Fibroblast of lung (primary cell): ENCODE data around the gene XRCC1. TPM values are rescaled to one million over a fixed set of nuclear protein-coding genes. Genes with fewer than 3 reads are reported as not detected.

Experiments
- DNase-seq, 2 donors: peaks; one replicate each; pipeline versions ENCODE4 v3.0.0 to v3.0.0-alpha.2; 2010; ENCODE audit warnings: low read depth in 2 of 2
- H2AFZ ChIP-seq: 2 replicates; pipeline ENCODE4 v1.5.1; 2012; ENCODE audit warnings: low read length, control low read depth, inconsistent platforms
- H3K27ac ChIP-seq: 2 replicates; pipeline ENCODE4 v1.5.1; 2011; ENCODE audit warnings: low read length, control low read depth; ENCODE audit not compliant: insufficient read depth
- H3K27me3 ChIP-seq: 2 replicates; pipeline ENCODE4 v1.5.1; 2011; ENCODE audit warnings: mild to moderate bottlenecking, low read length; ENCODE audit not compliant: control insufficient read depth, insufficient read depth
- H3K36me3 ChIP-seq: 2 replicates; pipeline ENCODE4 v1.5.1; 2011; ENCODE audit warnings: low read length; ENCODE audit not compliant: control insufficient read depth, insufficient read depth
- H3K4me1 ChIP-seq: 2 replicates; pipeline ENCODE4 v1.5.1; 2011; ENCODE audit warnings: low read length; ENCODE audit not compliant: control insufficient read depth, insufficient read depth; ENCODE audit errors: extremely low read depth
- H3K4me2 ChIP-seq: 2 replicates; pipeline ENCODE4 v1.5.1; 2011; ENCODE audit warnings: low read length, control low read depth; ENCODE audit not compliant: insufficient read depth; ENCODE audit errors: extremely low read depth
- H3K4me3 ChIP-seq, 4 experiments: fragments of 200-600 bp in 1 of 4; sonication (generic) in 1 of 4; replicated peaks in 1 of 4; 2 replicates each; pipeline ENCODE4 v1.5.1; 2011 to 2016; ENCODE audit warnings: low read length in 4 of 4, low read depth in 3 of 4, mild to moderate bottlenecking in 3 of 4, control low read depth in 2 of 4, inconsistent platforms in 1 of 4, mixed read lengths in 1 of 4; ENCODE audit not compliant: insufficient read depth in 1 of 4; ENCODE audit errors: control extremely low read depth in 1 of 4
- H3K79me2 ChIP-seq: 2 replicates; pipeline ENCODE4 v1.5.1; 2012; ENCODE audit warnings: mild to moderate bottlenecking, low read length, inconsistent platforms; ENCODE audit not compliant: control insufficient read depth, insufficient read depth
- H3K9ac ChIP-seq: 2 replicates; pipeline ENCODE4 v1.5.1; 2011; ENCODE audit warnings: mild to moderate bottlenecking, low read length, control low read depth; ENCODE audit not compliant: insufficient read depth
- H3K9me3 ChIP-seq: 2 replicates; pipeline ENCODE4 v1.5.1; 2012; ENCODE audit warnings: low read depth, low read length; ENCODE audit not compliant: control insufficient read depth, insufficient read depth
- H4K20me1 ChIP-seq: 2 replicates; pipeline ENCODE4 v1.5.1; 2011; ENCODE audit warnings: low read length; ENCODE audit not compliant: control insufficient read depth, insufficient read depth; ENCODE audit errors: extremely low read depth
- EZH2 ChIP-seq: IDR thresholded peaks from 2 replicates; pipeline ENCODE4 v1.5.1; 2012; ENCODE audit warnings: low read length, control low read depth, mild to moderate bottlenecking; ENCODE audit errors: missing control alignments
- polyA plus RNA-seq, 2 donors: library from polyadenylated mRNA; depleted of rRNA in 1 of 2; stranded (reverse) in 1 of 2; unstranded in 1 of 2; fragments of >200 nt; gene quantifications; 2 replicates each; pipeline ENCODE4 v1.2.1, GENCODE V29; 2011 to 2012; ENCODE audit warnings: missing spikeins in 1 of 2
- total RNA-seq: library from RNA; depleted of rRNA; stranded (reverse); fragments of >200 nt; gene quantifications from 2 replicates; pipeline ENCODE4 v1.2.1, GENCODE V29; 2014
- TF ChIP-seq, protein P1 (sequence below), 2 donors: IDR thresholded peaks in 1 of 2; conservative IDR thresholded peaks in 1 of 2; 1 replicate in 1 of 2; 2 replicates in 1 of 2; pipeline ENCODE4 v1.5.1; 2011 to 2012; ENCODE audit warnings: low read length in 2 of 2, control low read depth in 1 of 2, inconsistent platforms in 1 of 2, low read depth in 1 of 2, mild to moderate bottlenecking in 1 of 2

XRCC1 gene
- total and polyA plus RNA-seq, 2 donors (not counting 1 experiment from before 2014, with no cell fraction given), result 8.6 to 14.5 TPM

GRCh38 chr19:43611788-43612187 lies 36.5 kb upstream of the XRCC1 start, which contains the start of gene SRRM5:
Gene SRRM5, plus strand, starts transcription at chr19:43612088. Its CDS starts 34 bp downstream, at chr19:43612122.
- H3K36me3 ChIP-seq, result peaks cover 9% of the 10 kb centered on the region
- H3K9me3 ChIP-seq, result no peaks in the 10 kb centered on the region
- no peak within 1 kb of the TSS for H3K4me2 ChIP-seq
- no peaks in the 10 kb centered on the region for H3K4me1 ChIP-seq
- no peak within 1 kb of the TSS for H3K4me3 ChIP-seq
- H4K20me1 ChIP-seq, result no peaks in the 10 kb centered on the region
- no peak for TF ChIP-seq EZH2
- TF ChIP-seq, protein P1, sequence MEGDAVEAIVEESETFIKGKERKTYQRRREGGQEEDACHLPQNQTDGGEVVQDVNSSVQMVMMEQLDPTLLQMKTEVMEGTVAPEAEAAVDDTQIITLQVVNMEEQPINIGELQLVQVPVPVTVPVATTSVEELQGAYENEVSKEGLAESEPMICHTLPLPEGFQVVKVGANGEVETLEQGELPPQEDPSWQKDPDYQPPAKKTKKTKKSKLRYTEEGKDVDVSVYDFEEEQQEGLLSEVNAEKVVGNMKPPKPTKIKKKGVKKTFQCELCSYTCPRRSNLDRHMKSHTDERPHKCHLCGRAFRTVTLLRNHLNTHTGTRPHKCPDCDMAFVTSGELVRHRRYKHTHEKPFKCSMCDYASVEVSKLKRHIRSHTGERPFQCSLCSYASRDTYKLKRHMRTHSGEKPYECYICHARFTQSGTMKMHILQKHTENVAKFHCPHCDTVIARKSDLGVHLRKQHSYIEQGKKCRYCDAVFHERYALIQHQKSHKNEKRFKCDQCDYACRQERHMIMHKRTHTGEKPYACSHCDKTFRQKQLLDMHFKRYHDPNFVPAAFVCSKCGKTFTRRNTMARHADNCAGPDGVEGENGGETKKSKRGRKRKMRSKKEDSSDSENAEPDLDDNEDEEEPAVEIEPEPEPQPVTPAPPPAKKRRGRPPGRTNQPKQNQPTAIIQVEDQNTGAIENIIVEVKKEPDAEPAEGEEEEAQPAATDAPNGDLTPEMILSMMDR (conservative IDR thresholded peaks at IDR 0.05 in 1 of 2, IDR thresholded peaks at IDR 0.05 in 1 of 2; ENCODE audit: low read depth in 1 of 2, low read length in 2 of 2), result no peak
- no peak within 1 kb of the TSS for H3K27ac ChIP-seq
- H2AFZ ChIP-seq, result no peak within 1 kb of the TSS
- no peak for DNase-seq
- no peaks in the 10 kb centered on the region for H3K27me3 ChIP-seq
- no peak within 1 kb of the TSS for H3K9ac ChIP-seq
- peaks cover 4% of the 10 kb centered on the region for H3K79me2 ChIP-seq

DNA sequence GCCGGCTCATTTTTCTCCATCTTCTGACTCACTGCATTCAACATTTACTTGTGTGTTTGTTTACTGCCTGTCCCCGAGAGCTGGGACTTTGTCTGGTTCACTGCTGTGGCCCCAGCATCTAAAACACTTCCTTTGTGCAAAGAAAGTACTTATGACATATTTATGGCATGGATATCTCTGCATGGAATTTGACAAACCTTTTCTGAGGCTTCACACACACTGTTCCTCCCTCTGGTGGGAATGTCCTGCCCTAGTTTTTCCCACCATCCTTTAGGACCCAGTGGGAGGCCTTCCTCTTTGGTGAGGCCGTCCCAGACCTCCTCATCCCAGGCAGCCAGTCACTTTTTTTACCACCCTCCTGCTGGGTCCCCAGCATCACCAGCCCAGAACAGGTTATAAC lies 35.2 kb upstream of the XRCC1 start:
- Histone ChIP-seq H3K9me3 (no peaks in the 10 kb centered on the region), H3K4me3 (no peak overlapping the region), H3K9ac (no peak overlapping the region), H3K36me3 (peaks cover 9% of the 10 kb centered on the region), H3K27ac (no peak overlapping the region), H3K4me1 (no peaks in the 10 kb centered on the region), H4K20me1 (no peaks in the 10 kb centered on the region), H2AFZ (no peak overlapping the region), H3K4me2 (no peak overlapping the region), H3K79me2 (peaks cover 2% of the 10 kb centered on the region), H3K27me3 (no peaks in the 10 kb centered on the region)
- DNase-seq, result peak in 1 of 2 donors; percentile 9
- TF ChIP-seq, protein P1 (conservative IDR thresholded peaks at IDR 0.05 in 1 of 2, IDR thresholded peaks at IDR 0.05 in 1 of 2; ENCODE audit: low read depth in 1 of 2, low read length in 2 of 2), result no peak
- no peak for TF ChIP-seq EZH2

- H3K4me2 ChIP-seq, result no peak overlapping the region
- DNase-seq, result no peak
- H3K9me3 ChIP-seq, result no peaks in the 10 kb centered on the region
- H3K27ac ChIP-seq, result no peak overlapping the region
- H3K27me3 ChIP-seq, result no peaks in the 10 kb centered on the region
- peaks cover 2% of the 10 kb centered on the region for H3K79me2 ChIP-seq
- H2AFZ ChIP-seq, result no peak overlapping the region
- no peak for TF ChIP-seq EZH2
- TF ChIP-seq, protein P1 (conservative IDR thresholded peaks at IDR 0.05 in 1 of 2, IDR thresholded peaks at IDR 0.05 in 1 of 2; ENCODE audit: low read depth in 1 of 2, low read length in 2 of 2), result no peak
- H3K4me3 ChIP-seq, result no peak overlapping the region
- H3K36me3 ChIP-seq, result peaks cover 9% of the 10 kb centered on the region
- no peaks in the 10 kb centered on the region for H4K20me1 ChIP-seq
- H3K4me1 ChIP-seq, result no peaks in the 10 kb centered on the region
- H3K9ac ChIP-seq, result no peak overlapping the region
Measured at GRCh38 chr19:43609872-43610271, 34.5 kb upstream of the XRCC1 start.
